HepG2 (cell line): ENCODE data around the gene TSC22D3. TPM values are rescaled to one million over a fixed set of nuclear protein-coding genes. Genes with fewer than 3 reads are reported as not detected.
"Not testable (repeated sequence)": the region's sequence is repeated elsewhere in the genome, so short reads cannot be mapped to it uniquely, and the experiment has no call there.

ENCODE experiments used
- ATAC-seq: fragments of 200-7000 bp; cut with Tn5 transposase; 3 replicates; pipeline ENCODE4 v1.9.1; 2020; ENCODE audit warnings: mild to moderate bottlenecking, moderate library complexity
- BruUV-seq: library from RNA; stranded (reverse); fragments of 400-500 nt; replicated peaks from 2 replicates; lab custom pipeline; 2021; lab: Mats Ljungman, UMichigan
- CTCF ChIA-PET: fragments of 300-600 bp; formaldehyde crosslinking; extraction: SDS; loops from one replicate; lab custom pipeline; 2021; ENCODE audit warnings: low total read pairs, inconsistent platforms, low intra/inter-chr PET ratio; lab: Yijun Ruan, JAX
- POLR2A ChIA-PET: fragments of 350-600 bp; sonication (Branson Sonifier 250); formaldehyde crosslinking; loops from one replicate; lab custom pipeline; 2020; ENCODE audit warnings: antibody characterized with exemption, inconsistent platforms; lab: Yijun Ruan, JAX
- DNase-seq: peaks from one replicate; pipeline ENCODE4 v3.0.0-alpha.2; 2015; ENCODE audit warnings: low spot score
- FAIRE-seq: peaks from 3 replicates; lab custom pipeline; 2011; peaks lifted over from hg19 to GRCh38; lab: Jason Lieb, UNC
- H2AFZ ChIP-seq: one replicate; pipeline ENCODE4 v1.6.1; 2011; ENCODE audit warnings: low read length, inconsistent platforms
- H3K27ac ChIP-seq: fragments of 300-600 bp; 3 replicates; pipeline ENCODE4 v1.8.0; 2011; ENCODE audit warnings: mixed run types, mild to moderate bottlenecking, mixed read lengths, low read length, inconsistent platforms; ENCODE audit not compliant: insufficient read depth; ENCODE audit errors: extremely low read length
- H3K27me3 ChIP-seq, 2 experiments: fragments of 200-600 bp in 1 of 2; 2 replicates in 1 of 2; 3 replicates in 1 of 2; pipeline versions ENCODE4 v1.6.0 to v1.8.0; 2011; ENCODE audit warnings: low read length in 2 of 2, mild to moderate bottlenecking in 2 of 2, moderate library complexity in 2 of 2, inconsistent platforms in 1 of 2; ENCODE audit not compliant: insufficient read depth in 2 of 2, control insufficient read depth in 1 of 2
- H3K36me3 ChIP-seq, 2 experiments: fragments of 200-600 bp in 1 of 2; replicated peaks in 1 of 2; 2 replicates in 1 of 2; 3 replicates in 1 of 2; pipeline versions ENCODE4 v1.5.1 to v1.8.0; 2011; ENCODE audit warnings: low read length in 2 of 2, inconsistent platforms in 1 of 2; ENCODE audit not compliant: insufficient read depth in 2 of 2, control insufficient read depth in 1 of 2
- H3K4me1 ChIP-seq: 2 replicates; pipeline ENCODE4 v1.5.1; 2012; ENCODE audit warnings: low read length, inconsistent platforms; ENCODE audit not compliant: insufficient read depth
- H3K4me2 ChIP-seq: 2 replicates; pipeline ENCODE4 v1.6.0; 2011; ENCODE audit warnings: low read depth, low read length, inconsistent platforms
- H3K4me3 ChIP-seq, 3 experiments: fragments of 200-600 bp in 1 of 3; sonication (generic), shearing (Covaris generic) in 1 of 3; replicated peaks in 1 of 3; 2 replicates each; pipeline ENCODE4 v1.5.1; 2011 to 2016; ENCODE audit warnings: low read length in 3 of 3, inconsistent platforms in 2 of 3, low read depth in 2 of 3, mild to moderate bottlenecking in 2 of 3, control low read depth in 1 of 3, mixed read lengths in 1 of 3; ENCODE audit not compliant: insufficient read depth in 1 of 3
- H3K79me2 ChIP-seq: one replicate; pipeline ENCODE4 v1.6.1; 2011; ENCODE audit warnings: low read length, inconsistent platforms; ENCODE audit not compliant: insufficient read depth
- H3K9ac ChIP-seq: 2 replicates; pipeline ENCODE4 v1.6.0; 2011; ENCODE audit warnings: mild to moderate bottlenecking, low read depth, low read length, inconsistent platforms; ENCODE audit not compliant: insufficient read depth
- H3K9me3 ChIP-seq: 2 replicates; pipeline ENCODE4 v1.5.1; 2012; ENCODE audit warnings: mild to moderate bottlenecking, low read length
- H4K20me1 ChIP-seq: 2 replicates; pipeline ENCODE4 v1.6.0; 2011; ENCODE audit warnings: inconsistent platforms, mild to moderate bottlenecking, low read length, moderate library complexity; ENCODE audit not compliant: insufficient read depth
- WGBS: methylation state at CpG from one replicate; pipeline ENCODE4 v1.1.6; 2017; ENCODE audit warnings: low lambda C conversion rate; 5-methylcytosine and 5-hydroxymethylcytosine counted together
- in situ Hi-C: cut with HindIII; loops from 2 replicates; pipeline ENCODE4 v1.10.0; 2017; ENCODE audit warnings: low pct_unique_long_range_greater_than_20kb; ENCODE audit not compliant: extremely low pct_ligation_motif_present
- intact Hi-C: fragments of 100-400 bp; cut with micrococcal nuclease; formaldehyde crosslinking; loops from one replicate; pipeline ENCODE4 v1.10.0; 2022; ENCODE audit not compliant: unreplicated experiment
- polyA plus RNA-seq, 8 experiments: library from polyadenylated mRNA; depleted of rRNA in 3 of 8; stranded (reverse) in 7 of 8; unstranded in 1 of 8; fragments of >200 nt; fragmentation: Illumina TruSeq in 4 of 8; extraction: Trizol in 4 of 8; gene quantifications; 2 replicates each; pipeline versions ENCODE4 v1.2.1 to v1.2.3, GENCODE V29; 2011 to 2016; ENCODE audit warnings: low read depth in 4 of 8, missing spikeins in 1 of 8, mixed read lengths in 1 of 8; ENCODE audit not compliant: insufficient read depth in 1 of 8
- total RNA-seq, 5 experiments: library from RNA; depleted of rRNA; stranded (reverse); fragments of >200 nt; fragmentation: Illumina TruSeq; extraction: Trizol; gene quantifications; 2 replicates each; pipeline ENCODE4 v1.2.3, GENCODE V29; 2016; ENCODE audit warnings: low read depth in 1 of 5
- TF ChIP-seq, protein P1 (sequence below): IDR thresholded peaks from 2 replicates; pipeline ENCODE4 v1.6.1; 2016; ENCODE audit warnings: low read depth, missing genetic modification reagents, missing compliant biosample characterization

Gene TSC22D3
- total and polyA plus RNA-seq, 2 of the 13 experiments (the other 11 are each of a cell fraction or from before 2014, with no cell fraction given) = 0.82 to 1.5 TPM

DNA sequence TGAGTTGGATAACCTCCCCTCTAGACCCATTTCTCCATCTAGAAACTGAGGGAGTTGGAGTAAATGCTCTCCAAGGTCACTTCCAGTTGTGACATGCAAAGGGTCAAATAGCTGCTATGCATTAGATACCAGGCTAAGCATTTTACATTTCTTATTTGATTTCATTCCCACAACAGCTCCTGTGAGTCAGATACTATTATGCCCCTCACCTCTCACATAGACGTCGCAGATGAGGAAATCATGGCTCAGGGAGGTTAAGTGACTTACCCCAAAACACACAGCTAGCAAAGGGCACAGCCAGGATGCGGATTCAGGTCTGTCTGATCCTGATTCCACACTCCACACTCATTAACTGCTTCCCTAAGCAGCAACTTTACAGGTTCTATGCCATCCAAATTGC lies 89.6 kb downstream of the TSC22D3 start (continued):
- TF ChIP-seq, protein P1, sequence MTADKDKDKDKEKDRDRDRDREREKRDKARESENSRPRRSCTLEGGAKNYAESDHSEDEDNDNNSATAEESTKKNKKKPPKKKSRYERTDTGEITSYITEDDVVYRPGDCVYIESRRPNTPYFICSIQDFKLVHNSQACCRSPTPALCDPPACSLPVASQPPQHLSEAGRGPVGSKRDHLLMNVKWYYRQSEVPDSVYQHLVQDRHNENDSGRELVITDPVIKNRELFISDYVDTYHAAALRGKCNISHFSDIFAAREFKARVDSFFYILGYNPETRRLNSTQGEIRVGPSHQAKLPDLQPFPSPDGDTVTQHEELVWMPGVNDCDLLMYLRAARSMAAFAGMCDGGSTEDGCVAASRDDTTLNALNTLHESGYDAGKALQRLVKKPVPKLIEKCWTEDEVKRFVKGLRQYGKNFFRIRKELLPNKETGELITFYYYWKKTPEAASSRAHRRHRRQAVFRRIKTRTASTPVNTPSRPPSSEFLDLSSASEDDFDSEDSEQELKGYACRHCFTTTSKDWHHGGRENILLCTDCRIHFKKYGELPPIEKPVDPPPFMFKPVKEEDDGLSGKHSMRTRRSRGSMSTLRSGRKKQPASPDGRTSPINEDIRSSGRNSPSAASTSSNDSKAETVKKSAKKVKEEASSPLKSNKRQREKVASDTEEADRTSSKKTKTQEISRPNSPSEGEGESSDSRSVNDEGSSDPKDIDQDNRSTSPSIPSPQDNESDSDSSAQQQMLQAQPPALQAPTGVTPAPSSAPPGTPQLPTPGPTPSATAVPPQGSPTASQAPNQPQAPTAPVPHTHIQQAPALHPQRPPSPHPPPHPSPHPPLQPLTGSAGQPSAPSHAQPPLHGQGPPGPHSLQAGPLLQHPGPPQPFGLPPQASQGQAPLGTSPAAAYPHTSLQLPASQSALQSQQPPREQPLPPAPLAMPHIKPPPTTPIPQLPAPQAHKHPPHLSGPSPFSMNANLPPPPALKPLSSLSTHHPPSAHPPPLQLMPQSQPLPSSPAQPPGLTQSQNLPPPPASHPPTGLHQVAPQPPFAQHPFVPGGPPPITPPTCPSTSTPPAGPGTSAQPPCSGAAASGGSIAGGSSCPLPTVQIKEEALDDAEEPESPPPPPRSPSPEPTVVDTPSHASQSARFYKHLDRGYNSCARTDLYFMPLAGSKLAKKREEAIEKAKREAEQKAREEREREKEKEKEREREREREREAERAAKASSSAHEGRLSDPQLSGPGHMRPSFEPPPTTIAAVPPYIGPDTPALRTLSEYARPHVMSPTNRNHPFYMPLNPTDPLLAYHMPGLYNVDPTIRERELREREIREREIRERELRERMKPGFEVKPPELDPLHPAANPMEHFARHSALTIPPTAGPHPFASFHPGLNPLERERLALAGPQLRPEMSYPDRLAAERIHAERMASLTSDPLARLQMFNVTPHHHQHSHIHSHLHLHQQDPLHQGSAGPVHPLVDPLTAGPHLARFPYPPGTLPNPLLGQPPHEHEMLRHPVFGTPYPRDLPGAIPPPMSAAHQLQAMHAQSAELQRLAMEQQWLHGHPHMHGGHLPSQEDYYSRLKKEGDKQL (CRISPR knock-in tag) = no peak

DNA sequence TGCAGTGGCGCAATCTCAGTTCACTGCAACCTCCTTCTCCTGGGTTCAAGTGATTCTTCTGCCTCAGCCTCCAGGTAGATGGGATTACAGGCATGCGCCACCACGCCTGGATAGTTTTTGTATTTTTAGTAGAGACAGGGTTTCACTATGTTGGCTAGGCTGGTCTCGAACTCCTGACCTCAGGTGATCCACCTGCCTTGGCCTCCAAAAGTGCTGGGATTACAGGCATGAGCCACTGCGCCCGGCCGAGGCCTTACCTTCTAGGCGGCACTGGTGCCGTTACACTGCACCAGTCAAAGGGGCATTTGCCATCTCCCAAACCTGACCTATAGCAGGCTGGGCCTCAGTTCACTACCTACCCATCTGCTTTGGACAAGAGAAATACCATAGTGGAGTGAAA lies 90.0 kb downstream of the TSC22D3 start:
- POLR2A ChIA-PET, H3K36me3 ChIP-seq, DNase-seq, H3K4me2 ChIP-seq, H3K4me3 ChIP-seq, H3K4me1 ChIP-seq, H3K9me3 ChIP-seq, H2AFZ ChIP-seq, in situ Hi-C loops, intact Hi-C loops, BruUV-seq, H3K9ac ChIP-seq, H3K27ac ChIP-seq, ATAC-seq, H3K79me2 ChIP-seq, FAIRE-seq, CTCF ChIA-PET, H3K27me3 ChIP-seq, H4K20me1 ChIP-seq: not testable (repeated sequence)
- WGBS = 58% methylated on average over 3 of the region's 9 CpGs
